Measurements from ENCODE around the gene SNRNP200.

The SNRNP200 gene

DNA sequence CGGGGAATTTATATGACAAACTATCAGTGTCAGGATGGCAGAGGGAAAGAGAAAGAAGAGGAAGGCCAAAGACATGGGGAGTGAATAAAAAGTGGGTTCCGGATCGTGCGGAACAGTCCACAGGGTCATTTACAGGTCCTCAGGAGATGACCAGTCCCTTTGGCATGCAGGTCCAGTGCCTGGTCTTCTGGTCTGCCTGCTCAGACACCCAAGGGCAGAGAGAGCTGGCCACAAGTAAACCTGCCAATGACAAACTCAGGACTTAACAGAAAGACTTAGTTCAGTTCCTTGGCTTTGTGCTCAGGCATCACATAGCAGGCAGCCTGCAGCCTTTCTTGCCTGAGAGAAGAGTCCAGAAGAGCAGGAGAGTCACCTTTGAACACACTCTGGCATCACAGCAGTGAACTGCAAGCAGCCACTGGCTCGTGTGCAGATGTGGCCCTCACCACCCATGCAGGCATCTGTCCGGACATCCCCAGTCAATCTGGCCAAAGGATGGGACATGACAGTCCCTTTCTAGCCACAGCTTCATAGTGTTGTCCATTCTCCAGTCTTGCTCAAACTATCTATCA lies 53.5 kb downstream of the SNRNP200 start:
- TF ChIP-seq, protein P1, sequence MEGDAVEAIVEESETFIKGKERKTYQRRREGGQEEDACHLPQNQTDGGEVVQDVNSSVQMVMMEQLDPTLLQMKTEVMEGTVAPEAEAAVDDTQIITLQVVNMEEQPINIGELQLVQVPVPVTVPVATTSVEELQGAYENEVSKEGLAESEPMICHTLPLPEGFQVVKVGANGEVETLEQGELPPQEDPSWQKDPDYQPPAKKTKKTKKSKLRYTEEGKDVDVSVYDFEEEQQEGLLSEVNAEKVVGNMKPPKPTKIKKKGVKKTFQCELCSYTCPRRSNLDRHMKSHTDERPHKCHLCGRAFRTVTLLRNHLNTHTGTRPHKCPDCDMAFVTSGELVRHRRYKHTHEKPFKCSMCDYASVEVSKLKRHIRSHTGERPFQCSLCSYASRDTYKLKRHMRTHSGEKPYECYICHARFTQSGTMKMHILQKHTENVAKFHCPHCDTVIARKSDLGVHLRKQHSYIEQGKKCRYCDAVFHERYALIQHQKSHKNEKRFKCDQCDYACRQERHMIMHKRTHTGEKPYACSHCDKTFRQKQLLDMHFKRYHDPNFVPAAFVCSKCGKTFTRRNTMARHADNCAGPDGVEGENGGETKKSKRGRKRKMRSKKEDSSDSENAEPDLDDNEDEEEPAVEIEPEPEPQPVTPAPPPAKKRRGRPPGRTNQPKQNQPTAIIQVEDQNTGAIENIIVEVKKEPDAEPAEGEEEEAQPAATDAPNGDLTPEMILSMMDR (IDR thresholded peaks at IDR 0.05; ENCODE audit: borderline replicate concordance, insufficient read depth, low read depth, low read length) = no peak
- H3K4me3 ChIP-seq (ENCODE audit: low read depth, low read length) = no peak overlapping the region

DNA sequence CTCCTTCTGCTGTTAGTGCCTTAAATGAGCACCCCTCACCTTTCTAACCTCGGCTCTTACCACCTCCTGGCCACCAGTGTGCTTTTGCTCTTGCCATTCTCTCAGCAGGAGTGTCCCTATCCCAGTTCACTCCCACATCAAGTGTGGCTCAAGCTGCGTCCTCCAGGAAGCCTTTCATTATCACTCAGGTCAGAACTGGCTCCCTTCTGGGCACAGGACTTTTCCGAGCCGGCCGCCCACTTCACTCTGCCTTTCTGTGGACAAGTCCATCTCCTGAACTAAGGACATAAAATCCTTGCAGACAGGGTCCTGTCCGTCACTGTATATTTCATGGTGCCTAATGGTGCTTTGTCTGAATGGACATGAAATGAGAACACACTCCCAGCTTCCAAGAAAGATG lies 55.2 kb downstream of the SNRNP200 start:
- TF ChIP-seq, protein P1 (IDR thresholded peaks at IDR 0.05; ENCODE audit: borderline replicate concordance, insufficient read depth, low read depth, low read length) = no peak
- no peak overlapping the region for H3K4me3 ChIP-seq (ENCODE audit: low read depth, low read length)

DNA sequence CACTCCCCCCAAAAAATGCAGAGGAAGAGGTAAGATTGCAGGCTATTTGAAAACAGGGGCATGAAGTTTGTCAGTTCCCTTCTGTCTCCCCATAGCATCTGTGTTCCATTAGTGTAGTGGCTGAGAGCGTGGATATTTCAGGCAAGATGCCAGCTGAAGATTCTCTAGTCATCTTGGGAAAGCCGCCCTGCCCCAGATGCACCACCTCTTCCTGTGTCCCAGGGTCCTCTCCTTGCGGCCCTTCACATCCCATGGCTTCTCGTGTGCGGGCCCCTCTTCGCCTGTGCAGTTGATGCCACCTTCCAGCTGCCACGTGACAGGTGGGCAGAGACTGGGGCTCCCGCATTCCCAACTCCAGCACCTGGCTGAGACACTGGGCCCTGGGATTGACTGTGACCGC lies 55.7 kb downstream of the SNRNP200 start:
- H3K4me3 ChIP-seq (ENCODE audit: low read depth, low read length) = no peak overlapping the region
- TF ChIP-seq, protein P1 (IDR thresholded peaks at IDR 0.05; ENCODE audit: borderline replicate concordance, insufficient read depth, low read depth, low read length) = no peak

DNA sequence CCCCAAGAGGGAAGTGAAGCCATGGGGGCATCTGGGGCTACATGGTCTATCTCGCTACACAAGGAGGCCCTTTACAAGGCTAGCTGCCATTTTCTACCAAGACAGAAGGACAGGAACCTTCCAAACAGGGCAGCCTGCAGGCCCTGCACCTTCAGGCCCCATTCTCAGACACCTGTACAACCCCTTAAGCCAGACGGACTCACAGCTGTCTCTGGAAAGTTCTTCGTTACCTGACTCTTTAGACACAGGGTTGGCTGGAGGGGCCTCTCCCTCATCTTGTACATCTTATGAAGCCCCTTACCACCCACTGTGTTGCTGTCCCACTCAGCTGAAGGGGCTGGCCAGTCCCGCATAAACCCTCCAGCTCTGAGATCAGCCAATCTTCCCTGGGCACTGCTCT lies 56.7 kb downstream of the SNRNP200 start:
- H3K4me3 ChIP-seq (ENCODE audit: low read depth, low read length) = no peak overlapping the region
- TF ChIP-seq, protein P1 (IDR thresholded peaks at IDR 0.05; ENCODE audit: borderline replicate concordance, insufficient read depth, low read depth, low read length) = no peak

DNA sequence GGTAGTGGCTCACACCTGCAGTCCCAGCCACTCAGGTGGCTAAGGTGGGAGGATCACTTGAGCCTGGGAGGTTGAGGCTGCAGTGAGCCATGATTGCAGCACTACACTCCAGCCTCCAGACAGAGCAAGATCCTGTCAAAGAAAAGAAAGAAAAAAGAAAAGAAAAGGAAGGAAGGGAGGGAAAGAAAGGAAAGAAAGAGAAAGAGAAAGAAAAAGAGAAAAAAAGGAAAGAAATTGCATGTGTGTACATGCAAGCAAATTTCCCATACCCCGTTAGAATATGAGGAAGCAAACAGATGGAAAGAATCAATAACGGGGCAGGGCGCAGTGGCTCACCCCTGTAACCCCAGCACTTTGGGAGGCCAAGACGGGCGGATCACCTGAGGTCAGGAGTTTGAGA lies 57.5 kb downstream of the SNRNP200 start:
- no peak overlapping the region for H3K4me3 ChIP-seq (ENCODE audit: low read depth, low read length)
- TF ChIP-seq, protein P1 (IDR thresholded peaks at IDR 0.05; ENCODE audit: borderline replicate concordance, insufficient read depth, low read depth, low read length) = no peak

DNA sequence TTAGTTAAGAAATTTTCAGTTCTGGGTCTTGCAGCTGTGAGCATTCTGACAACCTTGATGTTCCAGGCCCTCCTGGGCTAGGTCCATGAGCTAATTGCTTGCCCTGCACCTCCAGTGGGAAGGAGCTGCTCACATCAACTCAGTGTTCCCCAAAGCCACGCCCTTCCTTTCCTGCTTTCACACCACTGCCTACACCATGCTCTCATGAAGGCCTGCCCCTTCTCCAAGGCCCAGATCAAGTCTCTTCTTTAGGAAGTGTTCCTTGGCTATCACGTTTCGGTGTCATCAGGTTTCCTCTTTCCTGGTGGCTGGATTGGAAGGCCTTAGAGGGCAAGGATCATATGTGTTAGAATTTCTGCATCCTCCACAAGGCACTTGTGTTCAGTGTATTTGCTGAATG lies 58.3 kb downstream of the SNRNP200 start:
- TF ChIP-seq, protein P1 (IDR thresholded peaks at IDR 0.05; ENCODE audit: borderline replicate concordance, insufficient read depth, low read depth, low read length) = no peak
- no peak overlapping the region for H3K4me3 ChIP-seq (ENCODE audit: low read depth, low read length)

DNA sequence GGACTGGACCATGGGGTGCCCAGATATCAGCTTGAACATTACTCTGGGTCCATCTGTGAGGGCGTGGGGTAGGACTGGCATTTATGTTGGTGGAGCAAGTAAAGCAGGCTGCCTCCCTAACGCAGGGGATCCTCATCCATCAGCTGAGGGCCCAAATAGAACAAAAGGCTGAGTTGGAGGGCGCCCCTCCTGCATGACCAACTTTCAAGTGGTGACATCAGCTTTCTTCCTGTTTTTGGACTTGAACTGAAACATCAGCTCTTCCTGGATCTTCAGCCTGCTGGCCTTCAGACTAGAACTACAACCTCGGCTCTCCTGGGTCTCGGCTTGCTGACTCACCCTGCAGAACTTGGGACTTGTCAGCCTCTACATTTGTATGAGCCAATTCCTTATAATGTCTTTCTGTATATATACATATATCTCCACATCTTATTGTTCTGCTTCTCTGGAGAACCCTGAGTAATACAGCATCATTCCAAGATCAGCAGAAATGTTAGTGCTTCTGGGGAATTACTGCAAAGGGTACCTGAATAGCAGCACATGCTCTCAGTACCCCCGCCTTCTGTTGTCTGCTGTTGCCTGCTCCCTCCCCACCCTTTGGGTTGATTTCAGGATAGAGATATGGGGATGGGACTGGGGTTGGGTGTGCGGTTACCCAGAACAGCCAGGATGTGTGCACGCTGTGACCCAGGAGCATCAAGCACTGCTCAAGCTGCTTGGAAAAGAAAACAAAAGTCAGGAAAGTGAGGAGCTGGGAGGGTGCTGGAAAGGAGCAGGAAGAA lies 59.5 kb downstream of the SNRNP200 start:
- no peak overlapping the region for H3K4me3 ChIP-seq (ENCODE audit: low read depth, low read length)
- TF ChIP-seq, protein P1 (IDR thresholded peaks at IDR 0.05; ENCODE audit: borderline replicate concordance, insufficient read depth, low read depth, low read length) = no peak
